Umbilical cord (tissue), 2 donors: ENCODE data around the gene SOX21. TPM values are rescaled to one million over a fixed set of nuclear protein-coding genes. Genes with fewer than 3 reads are reported as not detected.

Source experiments
- DNase-seq: peaks from one replicate; pipeline ENCODE4 v3.0.0-alpha.2; 2015; ENCODE audit warnings: low spot score
- total RNA-seq: library from RNA; depleted of rRNA; stranded (reverse); fragments of >200 nt; gene quantifications from one replicate; pipeline ENCODE4 v1.2.3, GENCODE V29; 2014; ENCODE audit warnings: low replicate concordance; ENCODE audit not compliant: insufficient read depth

Gene SOX21
- total RNA-seq, 1 donor from 2014 or later, result 0.24 TPM

DNA sequence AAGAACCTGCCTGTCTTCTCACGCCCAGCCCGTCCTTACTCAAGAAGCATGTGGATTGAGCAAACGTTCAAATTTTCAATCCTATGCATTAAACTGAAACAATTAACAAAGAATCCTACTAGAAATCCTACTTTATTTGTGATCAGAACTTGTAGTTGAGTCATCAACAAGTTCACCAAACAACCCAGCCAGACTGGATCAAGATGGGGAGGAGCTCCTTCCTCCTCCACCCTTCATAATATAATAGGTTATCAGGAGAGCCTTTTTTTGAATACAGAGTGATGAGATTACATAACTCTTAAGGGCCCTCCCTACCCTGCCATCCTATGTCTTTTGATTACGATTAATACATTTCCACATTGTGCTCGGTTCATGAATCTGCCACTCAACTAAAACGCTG, 32.7 kb downstream of the SOX21 start:
- DNase-seq, result no peak

GRCh38 chr13:94678845-94679244, 33.5 kb downstream of the SOX21 start:
- no peak for DNase-seq

DNA sequence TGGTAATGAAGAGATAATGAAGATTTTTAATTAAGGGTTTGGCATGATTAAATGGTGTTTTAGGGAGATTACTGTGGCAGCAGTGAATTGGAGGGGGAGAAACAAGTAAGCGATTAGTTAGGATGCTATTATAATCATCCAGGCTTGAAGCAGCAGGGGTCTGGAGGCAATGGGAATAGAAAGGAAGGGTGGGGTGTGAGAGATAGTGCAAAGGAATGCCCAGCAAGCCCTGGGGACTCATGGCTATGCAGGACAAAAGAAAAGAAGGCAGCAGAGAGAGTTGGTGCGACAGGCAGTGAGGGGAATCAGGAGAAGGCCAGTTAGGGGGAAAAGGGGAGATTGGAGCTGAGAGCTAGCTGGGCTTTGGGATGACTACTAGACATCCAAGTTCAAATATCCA, 34.5 kb downstream of the SOX21 start:
- no peak for DNase-seq

DNA sequence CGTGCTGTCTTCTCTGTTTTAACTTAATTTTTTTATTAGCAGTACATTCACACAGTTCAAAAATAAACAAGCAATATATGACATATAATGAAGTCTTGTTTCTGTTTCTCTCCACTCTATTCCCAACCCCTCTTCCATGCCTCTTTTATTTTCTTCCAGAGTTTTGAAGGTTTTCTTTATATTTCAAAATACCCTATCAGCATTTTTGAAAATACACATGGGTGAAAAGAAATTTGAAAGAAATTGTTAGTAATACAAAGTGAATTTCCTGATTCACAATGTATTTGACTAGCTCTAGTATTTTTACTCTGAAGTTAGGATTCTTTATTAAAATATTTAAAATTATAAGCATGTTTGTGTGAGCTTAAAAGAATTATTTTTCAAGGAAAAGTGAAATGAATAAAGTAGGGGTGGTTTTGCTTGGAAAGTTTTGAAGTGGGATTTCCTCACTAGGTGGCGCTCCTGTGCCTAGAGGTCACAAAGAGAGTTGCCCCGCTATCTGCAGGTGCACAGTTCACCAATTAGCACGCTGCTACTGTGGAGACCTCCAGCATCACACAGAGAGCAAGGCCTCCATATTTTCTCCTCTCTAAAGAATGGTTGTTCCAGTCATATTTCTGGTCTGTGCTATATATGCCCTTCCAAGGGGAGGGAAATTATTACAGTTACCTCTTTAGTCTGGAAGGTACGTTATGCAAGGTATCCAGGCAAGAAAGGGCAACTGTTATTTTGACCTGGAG, 37.6 kb downstream of the SOX21 start:
- peak; percentile 13 for DNase-seq

DNA sequence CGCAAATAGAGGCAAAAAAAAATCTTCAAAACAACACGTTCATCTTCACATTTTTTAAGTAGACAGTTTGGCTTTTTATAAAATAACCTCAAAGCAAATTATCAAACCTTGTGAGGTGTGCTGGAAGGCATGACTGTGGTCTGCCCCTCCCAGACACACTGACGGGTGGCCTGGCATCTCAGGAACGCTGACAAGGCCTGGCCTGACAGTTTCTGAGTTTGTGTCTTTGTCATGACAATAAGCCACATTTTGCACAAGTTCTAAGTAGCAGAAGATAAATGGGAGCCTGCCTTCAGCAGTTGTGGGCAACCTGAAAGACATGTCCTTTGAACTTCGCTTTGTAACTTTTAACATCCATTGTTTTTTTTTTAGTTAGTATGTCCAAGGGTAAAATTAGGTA, 38.5 kb downstream of the SOX21 start:
- peak; percentile 4 for DNase-seq

DNA sequence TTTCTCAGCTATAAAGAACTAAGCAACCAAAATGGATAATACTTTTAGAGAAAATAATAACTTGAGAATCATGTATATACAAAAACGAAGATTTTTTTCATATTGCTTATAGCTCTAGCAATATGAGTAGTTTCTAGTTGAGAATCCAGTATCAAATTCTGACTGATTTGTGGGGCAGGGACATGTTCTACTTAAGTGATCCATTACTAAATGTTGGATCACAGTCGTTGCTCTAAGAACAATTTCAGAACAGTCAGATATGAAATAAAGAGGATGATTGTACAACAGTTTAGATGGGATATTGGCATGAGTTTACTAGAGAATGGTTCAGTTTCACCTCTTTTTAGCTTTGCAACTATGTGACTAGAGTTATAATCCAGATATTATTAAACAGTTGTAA, 39.9 kb downstream of the SOX21 start:
- DNase-seq, result no peak

DNA sequence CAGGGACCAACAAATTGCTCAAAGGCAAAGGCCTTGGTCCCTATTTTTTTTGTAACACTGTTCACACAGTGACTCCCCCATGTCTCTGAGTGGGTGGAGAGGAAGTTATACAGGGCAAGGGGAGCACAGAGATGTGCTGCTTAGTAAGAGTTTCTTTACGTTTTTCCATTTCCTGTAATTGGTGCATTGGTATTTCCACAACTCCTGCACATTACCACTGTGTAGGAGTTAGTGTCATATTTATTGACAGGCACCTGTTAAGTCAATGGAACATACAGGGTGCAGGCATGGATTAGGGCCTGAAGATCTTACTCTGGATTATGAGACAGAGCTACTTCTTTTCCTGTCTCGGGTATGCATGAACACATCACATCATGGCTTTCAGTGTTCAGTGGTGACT, 45.2 kb downstream of the SOX21 start:
- no peak for DNase-seq

GRCh38 chr13:94666065-94666464, 46.3 kb downstream of the SOX21 start:
- DNase-seq, result no peak

DNA sequence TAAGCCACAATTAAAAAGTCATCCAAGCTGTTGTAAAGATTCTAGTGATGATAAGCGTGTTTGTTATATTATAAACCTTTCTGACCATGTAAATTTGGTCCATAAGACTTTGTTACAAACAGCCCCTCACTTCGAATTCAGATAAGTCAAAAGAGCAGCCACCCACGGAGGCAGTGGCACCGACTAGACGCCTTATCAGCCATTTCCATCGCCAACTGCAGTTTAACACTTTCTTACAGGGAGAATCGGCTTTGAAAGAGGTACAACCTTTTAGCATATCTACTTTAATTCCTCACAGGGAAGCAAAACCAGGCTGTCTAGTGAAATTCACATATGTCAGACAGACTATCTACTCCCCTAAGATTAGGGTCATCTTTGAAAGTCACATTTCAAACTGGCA, 47.5 kb downstream of the SOX21 start:
- no peak for DNase-seq

DNA sequence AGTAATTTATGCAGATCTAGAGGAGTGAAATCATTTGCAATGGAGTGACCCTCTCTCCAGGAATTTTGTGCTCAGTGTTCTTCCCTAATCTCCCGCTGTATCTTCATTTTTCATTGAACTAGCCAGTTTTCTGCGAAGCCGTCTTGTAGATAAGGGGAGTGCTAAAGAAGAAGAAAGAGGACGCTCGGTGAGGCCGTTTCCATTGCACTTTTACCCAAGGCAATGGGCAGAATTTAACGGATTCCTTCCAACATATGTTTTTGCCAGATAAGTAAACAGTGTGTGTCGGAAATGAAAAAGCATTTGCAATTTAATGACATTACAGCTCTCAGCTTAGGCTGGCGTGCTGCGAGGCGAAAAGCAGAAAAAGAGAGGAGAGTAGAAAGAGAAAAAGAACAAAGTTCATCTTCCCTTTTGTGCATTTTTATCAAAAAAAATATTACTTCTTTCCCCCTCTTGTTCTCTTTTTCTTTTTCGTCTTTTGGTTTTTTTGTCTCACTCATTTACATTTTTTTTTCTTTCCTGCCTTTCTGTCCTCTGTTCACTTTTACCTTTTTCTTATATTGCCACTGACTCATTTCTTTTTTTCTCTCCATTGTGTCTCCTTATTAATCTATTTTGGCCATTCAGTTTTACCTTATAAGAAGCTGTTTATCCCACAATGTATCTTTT, 49.9 kb downstream of the SOX21 start:
- peak; percentile 16 for DNase-seq

DNA sequence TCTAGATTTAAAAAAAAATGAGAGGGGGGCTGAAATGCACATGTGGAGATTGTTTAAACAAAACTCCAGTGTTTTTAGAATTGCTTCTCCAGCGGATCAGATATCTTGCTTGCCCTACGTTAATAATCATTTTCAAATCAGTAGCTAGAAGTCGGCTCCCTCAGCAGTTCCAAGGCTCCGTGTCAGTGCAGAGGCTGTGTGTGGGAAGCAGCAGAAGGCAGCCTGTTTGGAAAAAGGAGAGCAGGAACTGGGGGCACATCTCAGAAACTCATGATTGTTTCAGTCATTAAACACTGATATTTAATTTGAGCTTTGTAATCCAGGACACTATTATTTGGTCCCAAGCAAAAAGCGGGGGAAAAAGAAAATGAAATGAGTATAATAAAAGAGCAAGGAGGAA, 50.9 kb downstream of the SOX21 start:
- DNase-seq, result no peak

- peak; percentile 11 for DNase-seq
Measured at GRCh38 chr13:94660695-94661326, 51.5 kb downstream of the SOX21 start.

Other genes starting within 250 kb of the SOX21 start
- 5.8 TPM for gene DCT, start 232.9 kb downstream of the SOX21 start, total RNA-seq
- 7.9 TPM for gene TGDS, start 116.4 kb downstream of the SOX21 start, total RNA-seq
- 13.2 TPM for gene GPR180, start 110.7 kb downstream of the SOX21 start, total RNA-seq